Natural killer cell (primary cell): ENCODE measurements around the gene SPRED3. TPM values are rescaled to one million over a fixed set of nuclear protein-coding genes. Genes with fewer than 3 reads are reported as not detected.

Experiments
- ATAC-seq, 3 donors: fragments of 150-1000 bp in 2 of 3; fragments of 200-7000 bp in 1 of 3; cut with Tn5 transposase; 1 replicate in 1 of 3; 2 replicates in 2 of 3; pipeline ENCODE4 v1.10.0; 2021; ENCODE audit warnings: mild to moderate bottlenecking in 2 of 3, moderate library complexity in 2 of 3
- DNase-seq, 2 donors: peaks; one replicate each; pipeline versions ENCODE4 v3.0.0 to v3.0.0-alpha.2; 2013 to 2021; ENCODE audit warnings: mixed read lengths in 1 of 2
- H3K27ac ChIP-seq: one replicate; pipeline ENCODE4 v1.5.1; 2013; ENCODE audit warnings: mild to moderate bottlenecking, low read length
- H3K27me3 ChIP-seq: one replicate; pipeline ENCODE4 v1.6.1; 2013; ENCODE audit warnings: low read length; ENCODE audit not compliant: control insufficient read depth, insufficient read depth
- H3K36me3 ChIP-seq: one replicate; pipeline ENCODE4 v1.6.1; 2013; ENCODE audit warnings: low read length; ENCODE audit not compliant: control insufficient read depth, insufficient read depth
- H3K4me1 ChIP-seq: one replicate; pipeline ENCODE4 v1.6.1; 2013; ENCODE audit warnings: low read length; ENCODE audit not compliant: control insufficient read depth, insufficient read depth
- H3K4me3 ChIP-seq: one replicate; pipeline ENCODE4 v1.5.1; 2013; ENCODE audit warnings: low read length
- H3K9me3 ChIP-seq: one replicate; pipeline ENCODE4 v1.6.1; 2013; ENCODE audit warnings: low read length; ENCODE audit not compliant: control insufficient read depth, insufficient read depth
- H3K27ac Mint-ChIP-seq, 2 donors: one replicate each; pipeline ENCODE4 v1.8.0; 2022; ENCODE audit warnings: mild to moderate bottlenecking in 2 of 2, mixed read lengths in 2 of 2, moderate library complexity in 1 of 2
- H3K27me3 Mint-ChIP-seq, 2 donors: one replicate each; pipeline ENCODE4 v1.8.0; 2022; ENCODE audit warnings: low read depth in 2 of 2, mixed read lengths in 2 of 2
- H3K36me3 Mint-ChIP-seq: one replicate; pipeline ENCODE4 v1.8.0; 2022; ENCODE audit warnings: mixed read lengths
- H3K4me1 Mint-ChIP-seq, 2 donors: one replicate each; pipeline ENCODE4 v1.8.0; 2022; ENCODE audit warnings: mixed read lengths in 2 of 2
- H3K4me3 Mint-ChIP-seq: one replicate; pipeline ENCODE4 v1.8.0; 2022; ENCODE audit warnings: mild to moderate bottlenecking, moderate library complexity, mixed read lengths
- H3K9me3 Mint-ChIP-seq, 2 donors: one replicate each; pipeline ENCODE4 v1.8.0; 2022; ENCODE audit warnings: mixed read lengths in 2 of 2
- CTCF ChIP-seq: fragments of 200-600 bp; IDR thresholded peaks from one replicate; pipeline ENCODE4 v1.8.0; 2022; ENCODE audit warnings: antibody characterized with exemption
- WGBS: methylation state at CpG from one replicate; pipeline ENCODE4 v1.1.7; 2013; ENCODE audit warnings: missing lambda C conversion rate; ENCODE audit not compliant: insufficient coverage; 5-methylcytosine and 5-hydroxymethylcytosine counted together
- intact Hi-C: fragments of 100-400 bp; cut with micrococcal nuclease; formaldehyde crosslinking; loops from one replicate; pipeline ENCODE4 v1.14.2; 2022
- total RNA-seq, 4 donors: library from RNA; stranded (reverse); fragments of 120-200 nt in 1 of 4; gene quantifications; one replicate each; pipeline versions ENCODE4 v1.2.3 to v1.2.4, GENCODE V29; 2013 to 2022

SPRED3 gene
- total RNA-seq, 3 donors from 2014 or later (not counting 1 experiment from before 2014, with no cell fraction given), result 1.1 to 4.2 (median 1.3) TPM

GRCh38 chr19:38417544-38418506, 29.3 kb downstream of the SPRED3 start:
- WGBS, result 21% methylated on average over 48 of the region's 49 CpGs
- peak overlapping the region; percentile 33 for H3K4me3 ChIP-seq
- H3K4me3 Mint-ChIP-seq, result peak overlapping the region; percentile 85
- H3K27me3 ChIP-seq, result no peaks in the 10 kb centered on the region
- H3K4me1 ChIP-seq, result peaks cover 16% of the 10 kb centered on the region
- H3K4me1 Mint-ChIP-seq, result peaks cover 12 to 17% of the 10 kb centered on the region in 2 donors
- H3K27ac Mint-ChIP-seq, result peak overlapping the region; percentile 22 to 87
- H3K9me3 ChIP-seq, result no peaks in the 10 kb centered on the region
- peak overlapping the region; percentile 8 for H3K27ac ChIP-seq
- DNase-seq, result peak in 1 of 2 donors; percentile 67
- peak; percentile 72 to 88 (median 73) for ATAC-seq
- H3K27me3 Mint-ChIP-seq, result peaks cover 0 to 9% of the 10 kb centered on the region in 2 donors
- no peaks in the 10 kb centered on the region for H3K36me3 ChIP-seq
- no peaks in the 10 kb centered on the region for H3K9me3 Mint-ChIP-seq
- TF ChIP-seq CTCF, result no peak
- intact Hi-C loops, result no loop called here
- no peaks in the 10 kb centered on the region for H3K36me3 Mint-ChIP-seq

- peaks cover 0 to 9% of the 10 kb centered on the region in 2 donors for H3K27me3 Mint-ChIP-seq
- Histone ChIP-seq H3K4me1 (peaks cover 22% of the 10 kb centered on the region), H3K4me3 (no peak overlapping the region), H3K9me3 (no peaks in the 10 kb centered on the region), H3K36me3 (no peaks in the 10 kb centered on the region), H3K27ac (no peak overlapping the region), H3K27me3 (no peaks in the 10 kb centered on the region)
- ATAC-seq (no peak), DNase-seq (no peak)
- WGBS, result 95% methylated on average over 9 of the region's 9 CpGs
- TF ChIP-seq CTCF, result no peak
- peaks cover 12 to 25% of the 10 kb centered on the region in 2 donors for H3K4me1 Mint-ChIP-seq
- no peak overlapping the region for H3K27ac Mint-ChIP-seq
- H3K36me3 Mint-ChIP-seq, result no peaks in the 10 kb centered on the region
- H3K9me3 Mint-ChIP-seq, result no peaks in the 10 kb centered on the region
- intact Hi-C loops, result no loop called here
- H3K4me3 Mint-ChIP-seq, result no peak overlapping the region
These were observed 32.4 kb downstream of the SPRED3 start for GRCh38 chr19:38420935-38421334.

GRCh38 chr19:38421856-38422255, 33.4 kb downstream of the SPRED3 start:
- ATAC-seq (no peak), DNase-seq (no peak)
- peaks cover 26% of the 10 kb centered on the region for H3K4me1 ChIP-seq
- Mint-ChIP-seq H3K4me1 (peaks cover 17 to 26% of the 10 kb centered on the region in 2 donors), H3K27me3 (peaks cover 0 to 9% of the 10 kb centered on the region in 2 donors), H3K4me3 (no peak overlapping the region), H3K9me3 (no peaks in the 10 kb centered on the region), H3K36me3 (no peaks in the 10 kb centered on the region), H3K27ac (no peak overlapping the region)
- intact Hi-C loops, result no loop called here
- H3K27ac ChIP-seq, result no peak overlapping the region
- no peaks in the 10 kb centered on the region for H3K27me3 ChIP-seq
- no peak for TF ChIP-seq CTCF
- no peak overlapping the region for H3K4me3 ChIP-seq
- no peaks in the 10 kb centered on the region for H3K9me3 ChIP-seq
- WGBS, result 92% methylated on average over 14 of the region's 14 CpGs
- no peaks in the 10 kb centered on the region for H3K36me3 ChIP-seq
